Gastrocnemius medialis (tissue), 4 donors: ENCODE results near the gene CDK9.

Experiments
- CTCF ChIP-seq, 5 experiments: fragments of 450-650 bp in 3 of 5; fragments of 200-600 bp in 2 of 5; sonication (generic) in 2 of 5; IDR thresholded peaks in 4 of 5; conservative IDR thresholded peaks in 1 of 5; 1 replicate in 4 of 5; 2 replicates in 1 of 5; pipeline ENCODE4 v1.5.1; 2016 to 2019; ENCODE audit warnings: antibody characterized with exemption in 5 of 5, mild to moderate bottlenecking in 3 of 5, moderate library complexity in 3 of 5
- POLR2A ChIP-seq, 2 donors: fragments of 450-650 bp; IDR thresholded peaks; one replicate each; pipeline ENCODE4 v1.6.1; 2017; ENCODE audit warnings: antibody characterized with exemption in 2 of 2, mild to moderate bottlenecking in 2 of 2, moderate library complexity in 2 of 2

DNA sequence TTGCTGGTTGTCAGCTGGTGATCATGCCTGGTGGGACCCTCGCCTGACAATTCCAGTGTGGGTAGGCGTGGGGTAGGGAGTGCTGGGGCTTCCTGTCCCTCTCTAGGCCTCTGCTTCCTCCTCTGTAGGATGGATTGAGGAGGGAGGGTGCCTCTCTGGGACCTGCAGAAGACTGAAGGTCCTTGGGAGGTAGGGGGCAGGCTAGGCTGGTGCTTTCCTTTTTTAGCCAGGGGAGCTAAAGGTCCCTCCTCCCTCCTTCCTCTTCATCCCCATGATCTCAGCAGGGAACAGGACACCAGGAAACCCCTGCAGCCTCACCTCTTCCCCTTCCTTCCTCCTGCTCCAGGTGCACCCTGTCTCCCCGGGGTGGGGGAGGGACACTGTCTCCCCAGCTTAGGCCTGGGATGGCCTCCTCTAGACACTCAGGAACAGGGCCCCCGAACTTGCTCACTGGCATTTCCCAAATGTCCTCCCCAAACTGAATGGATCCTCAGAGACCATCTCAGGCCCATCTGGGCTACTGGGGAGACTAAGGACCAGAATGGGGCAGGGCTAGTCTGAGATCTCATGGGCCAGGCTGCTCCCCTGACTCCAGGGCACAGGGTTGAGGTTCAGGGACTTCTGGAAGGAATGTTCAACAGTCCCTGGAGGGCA is 15.8 kb upstream of the CDK9 start:
- no peak for TF ChIP-seq CTCF (IDR thresholded peaks at IDR 0.05 in 4 of 5, conservative IDR thresholded peaks at IDR 0.05 in 1 of 5)
- no peak for TF ChIP-seq POLR2A (IDR thresholded peaks at IDR 0.05)
